T follicular helper cell (primary cell): Measurements from ENCODE around the gene ALKBH5.

Experiments used
- DNase-seq: peaks from one replicate; pipeline ENCODE4 v3.0.0-alpha.2; 2020; ENCODE audit warnings: low read depth

ALKBH5 gene

GRCh38 chr17:18224053-18224386, 40.4 kb downstream of the ALKBH5 start:
- DNase-seq = no peak

DNA sequence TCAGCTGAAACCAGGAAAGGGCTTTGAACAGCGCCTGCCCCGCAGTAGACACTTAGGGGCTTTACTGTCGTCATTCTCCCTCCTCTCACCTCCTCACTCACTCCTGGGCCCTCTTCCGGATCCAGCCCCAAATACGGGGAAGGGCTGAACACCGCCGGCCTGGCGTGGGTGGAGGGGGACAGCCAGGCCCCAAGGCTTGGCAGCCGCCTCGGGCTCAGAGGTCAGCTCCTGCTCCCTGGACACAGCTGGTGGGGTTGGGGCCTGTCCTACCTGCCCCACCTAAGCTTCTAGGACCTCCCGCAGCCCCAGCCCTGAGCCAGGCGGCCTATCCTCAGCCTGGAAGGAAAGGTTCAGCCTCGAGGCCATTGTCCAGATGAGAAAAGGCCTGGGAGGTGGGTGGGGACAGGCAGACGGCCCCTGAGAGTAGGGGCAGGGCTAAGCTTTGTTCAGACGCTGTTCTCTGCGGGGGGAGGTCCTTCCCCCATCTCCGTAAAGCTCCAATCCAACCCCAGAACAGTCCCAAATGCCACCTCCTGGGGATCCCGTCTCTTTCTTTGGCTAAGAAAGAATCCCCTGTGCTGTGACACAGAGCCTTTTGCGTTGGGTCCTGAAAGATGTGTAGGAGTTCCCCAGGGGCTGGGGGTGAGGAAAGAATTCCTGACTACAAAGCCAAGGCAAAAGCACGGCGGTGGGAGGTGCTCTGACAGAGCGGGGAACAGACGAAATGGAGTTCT, 40.9 kb downstream of the ALKBH5 start:
- DNase-seq = no peak

DNA sequence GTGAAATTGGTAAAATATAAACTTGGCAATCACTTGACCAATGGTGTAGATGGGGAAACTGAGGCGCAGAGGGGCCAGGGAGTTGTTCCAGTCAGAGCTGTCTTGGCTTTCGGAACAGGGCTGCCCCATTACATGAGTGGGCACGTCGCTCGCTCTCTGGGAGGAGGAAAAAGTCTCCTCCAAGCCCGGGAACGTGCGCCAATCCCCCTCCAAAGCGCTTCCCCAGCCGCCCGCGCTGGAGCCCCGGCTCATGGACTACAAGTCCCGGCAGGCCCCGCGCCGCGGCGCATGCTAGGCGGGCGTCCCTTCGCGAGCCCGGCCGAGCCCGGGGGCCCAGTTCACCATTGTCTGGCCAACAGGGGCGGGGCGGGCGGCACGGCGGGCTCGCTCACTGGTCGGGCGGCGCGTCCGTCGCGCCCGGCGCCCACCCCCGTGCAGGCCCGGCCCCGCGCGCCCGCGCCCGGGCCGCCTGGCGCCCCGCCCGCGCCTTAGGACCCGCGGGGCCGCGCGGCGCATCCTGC, 41.6 kb downstream of the ALKBH5 start, which contains the start of gene LLGL1:
Gene LLGL1, plus strand, starts transcription at position 515 of the 521 bp plus-strand sequence. CDS start 48 bp downstream, outside the sequence.
- peak; percentile 93 for DNase-seq

DNA sequence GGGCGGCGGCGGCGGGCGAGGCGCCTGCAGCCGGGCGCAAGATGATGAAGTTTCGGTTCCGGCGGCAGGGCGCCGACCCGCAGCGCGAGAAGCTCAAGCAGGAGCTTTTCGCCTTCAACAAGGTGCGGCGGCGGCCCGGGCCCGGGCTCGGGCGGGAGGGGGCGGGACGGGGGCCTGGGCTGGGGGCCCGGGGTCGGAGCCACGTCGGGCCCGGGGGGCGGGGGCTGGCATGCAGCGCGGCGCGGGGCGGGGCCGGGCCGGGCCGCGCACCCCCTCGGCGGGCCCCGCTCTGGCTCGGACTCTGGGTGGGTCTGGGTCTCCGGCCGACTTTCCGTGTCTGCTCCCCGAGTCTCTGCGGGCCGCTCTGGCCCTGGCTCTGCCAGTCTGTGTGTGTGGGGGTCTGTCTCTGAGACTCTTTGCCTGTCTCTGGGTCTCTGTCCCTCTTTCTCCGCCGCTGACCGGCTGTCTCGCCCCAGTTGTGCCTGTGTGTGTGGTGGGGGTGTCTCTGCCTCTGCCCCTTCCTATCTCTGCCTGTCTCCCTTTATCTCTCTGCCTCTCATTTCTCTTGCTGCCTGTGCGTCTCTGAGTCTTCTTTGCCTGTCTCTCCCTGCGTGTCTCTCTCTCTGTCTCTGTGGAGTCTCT, 42.1 kb downstream of the ALKBH5 start:
- DNase-seq = no peak

- no peak for DNase-seq
Measured at GRCh38 chr17:18226284-18226945, 42.8 kb downstream of the ALKBH5 start.

GRCh38 chr17:18227635-18228034, 44.0 kb downstream of the ALKBH5 start:
- no peak for DNase-seq

GRCh38 chr17:18228176-18228682, 44.6 kb downstream of the ALKBH5 start:
- DNase-seq = no peak

DNA sequence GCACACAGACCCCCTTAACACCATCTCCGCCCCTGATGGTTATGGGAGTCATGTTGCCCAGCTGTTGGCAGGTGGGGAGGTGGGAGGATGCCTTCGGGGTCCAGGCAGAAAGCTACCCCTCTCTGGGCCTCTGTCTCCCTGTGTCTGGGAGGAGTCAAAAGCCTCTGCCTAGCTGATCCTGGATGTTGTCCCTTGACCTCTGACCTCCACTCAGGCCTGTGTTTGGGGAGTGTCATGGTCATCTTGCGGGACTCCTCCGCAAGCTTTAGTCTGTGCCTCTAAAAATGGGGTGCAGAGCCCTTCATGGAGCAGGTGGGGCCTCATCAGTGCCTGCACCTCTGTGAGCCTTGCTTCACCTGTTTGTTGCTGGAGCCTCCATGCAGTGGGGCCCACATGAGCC, 45.6 kb downstream of the ALKBH5 start:
- no peak for DNase-seq

GRCh38 chr17:18229771-18230170, 46.1 kb downstream of the ALKBH5 start:
- DNase-seq = no peak

GRCh38 chr17:18230288-18231141, 46.9 kb downstream of the ALKBH5 start:
- no peak for DNase-seq

DNA sequence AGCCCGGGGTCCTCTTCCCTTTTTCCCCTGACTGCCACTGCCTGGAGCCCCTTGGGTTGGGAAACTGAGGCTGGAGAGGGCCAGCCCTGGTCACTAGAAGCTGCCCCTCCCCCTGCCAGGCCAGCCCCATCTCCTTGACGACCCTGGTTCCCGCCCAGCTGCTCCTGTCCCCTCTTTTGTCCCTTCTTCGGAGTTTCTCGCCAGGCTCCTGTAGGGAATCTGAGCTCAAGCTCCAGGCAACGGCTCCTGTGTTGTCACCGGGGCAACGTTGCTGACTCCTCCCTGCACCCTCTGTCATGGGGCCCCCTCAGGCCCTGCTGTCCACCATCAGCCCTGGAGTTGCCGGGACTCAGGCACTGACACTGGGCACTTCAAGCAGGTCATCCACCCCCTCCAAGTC, 47.5 kb downstream of the ALKBH5 start:
- no peak for DNase-seq

DNA sequence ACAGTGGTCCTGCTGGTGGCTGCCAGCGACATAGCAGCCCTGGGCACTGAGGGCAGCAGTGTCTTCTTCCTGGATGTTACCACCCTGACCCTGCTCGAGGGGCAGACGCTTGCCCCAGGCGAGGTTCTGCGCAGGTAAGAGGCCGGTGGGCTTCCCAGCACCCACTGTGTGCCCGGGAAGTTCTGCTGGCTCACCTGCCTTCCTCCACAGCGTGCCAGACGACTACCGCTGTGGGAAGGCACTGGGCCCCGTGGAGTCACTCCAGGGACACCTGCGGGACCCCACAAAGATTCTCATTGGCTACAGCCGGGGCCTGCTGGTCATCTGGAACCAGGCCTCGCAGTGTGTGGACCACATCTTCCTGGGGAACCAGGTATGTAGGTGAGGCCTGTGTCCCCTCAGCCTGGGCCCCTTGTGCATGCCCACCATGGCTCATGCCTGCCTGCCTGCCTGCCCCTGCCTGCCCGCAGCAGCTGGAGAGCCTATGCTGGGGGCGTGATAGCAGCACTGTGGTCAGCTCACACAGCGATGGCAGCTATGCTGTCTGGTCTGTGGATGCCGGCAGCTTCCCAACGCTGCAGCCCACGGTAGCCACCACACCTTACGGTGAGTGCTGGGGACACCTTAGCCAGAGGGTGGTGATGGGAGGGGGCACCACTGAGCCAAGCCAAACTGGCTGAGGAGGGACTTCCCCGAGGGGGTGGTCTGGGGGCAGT, 50.3 kb downstream of the ALKBH5 start:
- DNase-seq = no peak

DNA sequence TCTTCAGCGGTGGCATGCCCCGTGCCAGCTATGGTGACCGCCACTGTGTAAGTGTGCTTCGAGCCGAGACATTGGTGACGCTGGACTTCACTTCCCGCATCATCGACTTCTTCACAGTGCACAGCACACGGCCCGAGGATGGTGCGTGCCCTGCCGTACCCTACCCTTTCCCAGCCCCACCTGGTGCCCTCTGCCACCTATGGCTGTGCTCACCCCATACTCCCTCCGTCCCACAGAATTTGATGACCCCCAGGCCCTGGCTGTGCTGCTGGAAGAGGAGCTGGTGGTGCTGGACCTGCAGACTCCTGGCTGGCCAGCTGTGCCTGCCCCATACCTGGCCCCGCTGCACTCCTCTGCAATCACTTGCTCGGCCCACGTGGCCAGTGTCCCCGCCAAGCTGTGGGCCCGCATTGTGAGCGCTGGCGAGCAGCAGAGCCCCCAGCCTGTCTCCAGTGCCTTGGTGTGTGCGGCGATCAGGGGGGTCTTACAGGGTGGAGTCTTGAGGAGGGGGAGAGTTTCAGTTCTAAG, 51.3 kb downstream of the ALKBH5 start:
- DNase-seq = no peak

DNA sequence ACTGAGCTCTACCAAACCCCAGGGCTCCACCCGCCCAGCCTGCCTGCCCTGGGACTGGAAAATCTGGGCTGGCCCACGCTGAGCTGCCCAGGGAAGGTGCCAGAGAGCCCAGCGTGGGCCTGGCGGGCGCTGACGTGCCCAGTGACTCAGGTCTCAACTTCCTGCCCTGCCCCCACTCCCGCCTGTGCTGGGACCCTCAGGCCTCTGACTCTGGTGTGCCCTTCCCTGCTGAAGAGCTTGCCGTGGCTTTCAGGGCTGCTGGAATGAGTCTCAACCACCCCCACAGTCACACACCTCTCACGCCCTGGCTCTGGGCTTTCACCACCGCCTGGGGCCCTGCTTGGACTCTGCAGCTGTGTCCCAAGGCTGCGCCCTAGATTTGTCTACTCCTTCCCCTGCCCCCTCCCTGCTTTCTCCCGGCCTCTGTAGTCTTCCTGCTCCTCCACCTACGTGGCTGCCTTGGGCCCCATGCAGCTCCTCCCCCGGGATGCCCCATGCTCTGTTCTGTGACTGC, 52.2 kb downstream of the ALKBH5 start:
- DNase-seq = no peak

- DNase-seq = no peak
Measured at GRCh38 chr17:18236494-18236893, 52.9 kb downstream of the ALKBH5 start.

GRCh38 chr17:18237461-18237860, 53.8 kb downstream of the ALKBH5 start:
- no peak for DNase-seq

GRCh38 chr17:18238299-18238698, 54.7 kb downstream of the ALKBH5 start:
- DNase-seq = no peak

DNA sequence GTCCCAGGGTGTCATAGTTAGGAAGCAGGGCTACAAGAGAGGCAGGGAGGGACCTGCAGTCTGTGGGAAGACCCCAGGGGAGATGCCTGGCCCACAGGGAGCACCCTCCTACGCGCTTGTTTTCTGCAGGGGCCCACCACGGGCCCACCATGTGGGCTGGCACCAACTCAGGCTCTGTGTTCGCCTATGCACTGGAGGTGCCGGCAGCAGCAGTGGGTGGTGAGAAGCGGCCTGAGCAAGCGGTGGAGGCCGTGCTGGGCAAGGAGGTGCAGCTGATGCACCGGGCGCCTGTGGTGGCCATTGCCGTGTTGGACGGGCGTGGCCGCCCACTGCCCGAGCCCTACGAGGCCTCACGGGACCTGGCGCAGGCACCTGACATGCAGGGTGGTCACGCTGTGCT, 56.8 kb downstream of the ALKBH5 start:
- no peak for DNase-seq

DNA sequence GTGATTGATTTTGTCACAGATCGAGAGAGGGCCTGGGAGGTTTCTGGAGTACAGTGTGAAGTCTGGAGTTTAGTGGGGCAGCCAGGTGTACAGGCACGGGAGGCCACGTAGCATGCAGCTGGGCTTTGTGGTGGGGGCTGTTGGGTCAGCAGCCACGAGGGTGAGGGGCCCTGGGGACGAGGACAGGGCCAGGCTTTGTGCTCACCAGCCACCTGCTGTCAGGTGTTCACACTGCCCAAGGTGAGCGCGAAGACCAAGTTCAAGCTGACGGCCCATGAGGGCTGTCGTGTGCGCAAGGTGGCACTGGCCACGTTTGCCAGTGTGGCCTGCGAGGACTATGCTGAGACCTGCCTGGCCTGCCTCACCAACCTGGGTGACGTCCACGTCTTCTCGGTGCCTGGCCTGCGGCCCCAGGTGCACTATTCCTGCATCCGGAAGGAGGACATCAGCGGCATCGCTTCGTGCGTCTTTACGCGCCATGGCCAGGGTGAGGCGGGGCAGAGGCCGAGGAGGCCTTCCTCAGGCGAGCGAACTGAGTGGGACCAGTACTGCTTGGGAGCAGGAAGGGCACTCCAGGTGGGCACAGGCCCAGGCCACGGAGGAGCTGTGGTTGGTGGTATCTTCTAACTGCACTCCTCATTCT, 57.7 kb downstream of the ALKBH5 start:
- no peak for DNase-seq
